K562 treated with DMSO at 1 percent for 4 hours (cell line): ENCODE measurements around the gene SRD5A2. TPM values are rescaled to one million over a fixed set of nuclear protein-coding genes. Genes with fewer than 3 reads are reported as not detected.

Source experiments
- total RNA-seq: library from RNA; unstranded; fragments of 300-600 nt; gene quantifications from 2 replicates; pipeline ENCODE4 v1.2.3, GENCODE V29; 2022; ENCODE audit not compliant: insufficient read depth

The SRD5A2 gene
- total RNA-seq: not detected in 2 replicates

GRCh38 chr2:31580321-31581117 lies at the start of gene SRD5A2:
SRD5A2 (minus strand) TSS chr2:31580938; CDS start chr2:31580900, 38 bp downstream.

Other genes starting within 250 kb of the SRD5A2 start
- not detected in 2 replicates for gene XDH, start 166.2 kb downstream of the SRD5A2 start, total RNA-seq